HCT116 (cell line): ENCODE measurements around the gene SEPTIN8. TPM values are rescaled to one million over a fixed set of nuclear protein-coding genes. Genes with fewer than 3 reads are reported as not detected.

Experiments
- ATAC-seq: fragments of 200-7000 bp; cut with Tn5 transposase; 2 replicates; pipeline ENCODE4 v1.9.1; 2020; ENCODE audit warnings: mild to moderate bottlenecking, moderate library complexity
- BruUV-seq: library from RNA; stranded (reverse); fragments of 400-500 nt; replicated peaks from 2 replicates; lab custom pipeline; 2021; lab: Mats Ljungman, UMichigan
- CTCF ChIA-PET: fragments of 300-600 bp; sonication (Branson Sonifier 250); formaldehyde crosslinking; loops from one replicate; lab custom pipeline; 2021; ENCODE audit warnings: antibody characterized with exemption; lab: Charles Lee
- POLR2A ChIA-PET: fragments of 300-600, 350-600 bp; sonication (Branson Sonifier 250); formaldehyde crosslinking; loops from one replicate; lab custom pipeline; 2021; ENCODE audit warnings: antibody characterized with exemption; lab: Charles Lee
- RAD21 ChIA-PET, 2 experiments: fragments of 300-600 bp; sonication (Branson Sonifier 250); formaldehyde crosslinking; loops; one replicate each; lab custom pipeline; 2023; ENCODE audit warnings: low total read pairs in 2 of 2; ENCODE audit not compliant: uncharacterized antibody in 2 of 2, unreplicated experiment in 2 of 2, low non-redundant PET in 1 of 2; lab: Charles Lee
- DNase-seq: peaks from one replicate; pipeline ENCODE4 v3.0.0-alpha.2; 2010; ENCODE audit warnings: low read depth, low spot score
- H2AFZ ChIP-seq: fragments of 200-600 bp; shearing (Covaris generic), sonication (generic); 2 replicates; pipeline ENCODE4 v1.6.1; 2017; ENCODE audit warnings: low read depth, mixed run types, mixed read lengths, antibody characterized with exemption, low read length; ENCODE audit not compliant: poor library complexity, severe bottlenecking
- H3K27ac ChIP-seq: 2 replicates; pipeline ENCODE4 v1.5.1; 2012; ENCODE audit warnings: low read depth, low read length
- H3K27me3 ChIP-seq: fragments of 200-600 bp; sonication (generic); 2 replicates; pipeline ENCODE4 v1.6.1; 2016; ENCODE audit warnings: mixed run types, low read length, mixed read lengths; ENCODE audit not compliant: insufficient read depth
- H3K36me3 ChIP-seq, 2 experiments: fragments of 200-500 bp in 1 of 2; fragments of 200-600 bp in 1 of 2; sonication (Bioruptor generic) in 1 of 2; sonication (generic) in 1 of 2; 2 replicates each; pipeline versions ENCODE4 v1.5.1 to v1.6.1; 2014 to 2016; ENCODE audit warnings: low read length in 2 of 2, inconsistent platforms in 1 of 2, mixed read lengths in 1 of 2, mixed run types in 1 of 2; ENCODE audit not compliant: insufficient read depth in 2 of 2, control insufficient read depth in 1 of 2
- H3K4me1 ChIP-seq, 2 experiments: fragments of 200-600 bp in 1 of 2; sonication (generic) in 1 of 2; 2 replicates each; pipeline versions ENCODE4 v1.5.1 to v1.6.1; 2012 to 2017; ENCODE audit warnings: low read length in 2 of 2, inconsistent platforms in 1 of 2, mild to moderate bottlenecking in 1 of 2, mixed read lengths in 1 of 2, mixed run types in 1 of 2, moderate library complexity in 1 of 2; ENCODE audit not compliant: insufficient read depth in 2 of 2, control insufficient read depth in 1 of 2
- H3K4me2 ChIP-seq: fragments of 200-600 bp; sonication (generic); 2 replicates; pipeline ENCODE4 v1.6.1; 2017; ENCODE audit warnings: mixed run types, low read length, mixed read lengths
- H3K4me3 ChIP-seq, 2 experiments: fragments of 200-600 bp in 1 of 2; sonication (generic) in 1 of 2; replicated peaks in 1 of 2; 2 replicates each; pipeline ENCODE4 v1.5.1; 2011 to 2016; ENCODE audit warnings: low read length in 2 of 2, control low read depth in 1 of 2, low read depth in 1 of 2, mild to moderate bottlenecking in 1 of 2, mixed read lengths in 1 of 2, mixed run types in 1 of 2
- H3K79me2 ChIP-seq: fragments of 200-600 bp; sonication (generic); 2 replicates; pipeline ENCODE4 v1.6.1; 2017; ENCODE audit warnings: mild to moderate bottlenecking, mixed run types, low read length, moderate library complexity, mixed read lengths; ENCODE audit not compliant: insufficient read depth
- H3K9ac ChIP-seq: fragments of 200-600 bp; sonication (generic); 2 replicates; pipeline ENCODE4 v1.6.1; 2016; ENCODE audit warnings: low read length, mixed read lengths
- H3K9me2 ChIP-seq: fragments of 200-600 bp; sonication (generic), shearing (Covaris generic); 2 replicates; pipeline ENCODE4 v1.6.1; 2017; ENCODE audit warnings: mixed run types, mild to moderate bottlenecking, moderate library complexity; ENCODE audit not compliant: insufficient read depth
- H3K9me3 ChIP-seq, 2 experiments: fragments of 200-500 bp in 1 of 2; fragments of 200-600 bp in 1 of 2; sonication (Bioruptor generic) in 1 of 2; sonication (generic) in 1 of 2; 2 replicates each; pipeline ENCODE4 v1.6.1; 2014 to 2017; ENCODE audit warnings: low read length in 2 of 2, mixed read lengths in 2 of 2, inconsistent platforms in 1 of 2, low read depth in 1 of 2, mild to moderate bottlenecking in 1 of 2, mixed run types in 1 of 2, moderate library complexity in 1 of 2; ENCODE audit not compliant: control insufficient read depth in 1 of 2, insufficient read depth in 1 of 2
- H4K20me1 ChIP-seq: fragments of 200-600 bp; sonication (generic), shearing (Covaris generic); 2 replicates; pipeline ENCODE4 v1.6.1; 2017; ENCODE audit warnings: mixed run types, mild to moderate bottlenecking, moderate library complexity; ENCODE audit not compliant: insufficient read depth
- CBX3 ChIP-seq: IDR thresholded peaks from 2 replicates; pipeline ENCODE4 v1.6.1; 2012; ENCODE audit warnings: low read depth
- RAD21 ChIP-seq: IDR thresholded peaks from 2 replicates; pipeline ENCODE4 v1.6.1; 2012; ENCODE audit warnings: low read depth, mild to moderate bottlenecking
- ZNF274 ChIP-seq: fragments of 200-500 bp; sonication (Bioruptor generic); IDR thresholded peaks from 2 replicates; pipeline ENCODE4 v1.6.1; 2014; ENCODE audit warnings: mild to moderate bottlenecking, low read depth, low read length, inconsistent platforms
- intact Hi-C: fragments of 100-400 bp; cut with micrococcal nuclease; formaldehyde crosslinking; loops from 2 replicates; pipeline ENCODE4 v1.10.0; 2022
- total RNA-seq: library from RNA; stranded (reverse); gene quantifications from one replicate; pipeline ENCODE4 v1.2.1, GENCODE V29; 2021; ENCODE audit not compliant: unreplicated experiment
- TF ChIP-seq, protein P1 (sequence below), 3 experiments: fragments of 200-600 bp in 1 of 3; sonication (generic) in 1 of 3; IDR thresholded peaks in 2 of 3; conservative IDR thresholded peaks in 1 of 3; 2 replicates each; pipeline ENCODE4 v1.5.1; 2012 to 2017; ENCODE audit warnings: low read depth in 2 of 3, low read length in 2 of 3, antibody characterized with exemption in 1 of 3, borderline replicate concordance in 1 of 3, control low read depth in 1 of 3, mild to moderate bottlenecking in 1 of 3, mixed read lengths in 1 of 3, mixed run types in 1 of 3, moderate library complexity in 1 of 3; ENCODE audit not compliant: insufficient read depth in 1 of 3

The SEPTIN8 gene
- total RNA-seq, 1 experiment from 2014 or later, result 34.6 TPM

DNA sequence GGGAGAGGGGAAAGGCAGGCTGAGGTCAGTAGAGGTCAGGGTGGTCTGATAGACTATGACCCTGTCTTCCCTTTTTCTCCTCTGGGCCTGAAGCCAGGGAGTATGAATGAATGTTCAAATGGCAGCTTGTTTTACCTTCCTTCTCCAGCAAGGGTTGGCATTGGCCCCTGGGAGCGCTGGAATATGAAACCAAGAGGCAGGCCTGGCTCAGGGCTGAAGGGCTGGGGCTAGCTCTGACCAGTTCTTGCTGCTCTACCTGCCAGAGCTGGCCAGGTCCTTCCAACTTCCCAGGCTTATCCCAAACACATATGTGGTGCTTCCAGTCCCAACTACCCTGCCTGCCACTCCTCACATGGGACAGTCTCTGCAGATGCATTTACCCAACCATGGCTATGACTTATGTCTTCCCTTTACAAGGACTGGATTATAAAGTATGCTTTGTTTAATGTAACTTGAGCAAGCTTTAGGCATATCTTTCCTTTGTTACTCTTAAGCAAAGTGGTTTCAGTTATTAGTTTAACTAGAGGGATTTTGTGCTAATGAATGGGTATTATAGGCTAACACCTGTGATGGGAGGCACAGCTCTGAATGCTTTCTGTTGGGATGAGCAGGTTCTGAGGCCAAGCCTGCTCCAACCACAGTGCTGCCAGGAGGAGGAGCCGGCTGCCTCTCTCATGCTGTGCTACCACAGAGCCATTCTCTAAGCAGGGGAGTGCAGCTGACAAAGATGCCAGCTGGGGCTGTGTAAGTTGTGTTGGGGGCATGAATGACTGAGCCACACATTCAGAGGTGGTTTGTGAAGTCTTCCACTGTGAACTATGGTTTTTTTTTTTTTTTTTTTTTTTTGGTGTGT, 23.7 kb downstream of the SEPTIN8 start:
- POLR2A ChIA-PET, result interaction anchor here (1.1 kb wide), 1 partner anchor 23 kb away, joined by 3 read pairs; no protein-coding TSS in a partner anchor

More for the DNA sequence above, 23.7 kb downstream of the SEPTIN8 start:
- Histone ChIP-seq H3K4me1 (no peaks in the 10 kb centered on the region), H3K36me3 (peaks cover 3% of the 10 kb centered on the region in 2 experiments; a peak in 1 of 4 replicates), H3K4me3 (no peak overlapping the region), H2AFZ (no peak overlapping the region), H3K9me2 (no peaks in the 10 kb centered on the region), H3K4me2 (no peak overlapping the region; the same call in 1 of the 2 replicates), H3K27me3 (no peaks in the 10 kb centered on the region), H3K9me3 (no peaks in the 10 kb centered on the region), H3K9ac (no peak overlapping the region), H3K27ac (no peak overlapping the region), H4K20me1 (no peaks in the 10 kb centered on the region), H3K79me2 (no peaks in the 10 kb centered on the region)
- RAD21 ChIA-PET, result interaction anchor here (0.7 kb wide), 3 partner anchors 70 to 444 kb away, joined by 3 to 5 read pairs (median 4); no protein-coding TSS in a partner anchor
- DNase-seq (no peak), ATAC-seq (peak; percentile 77)
- TF ChIP-seq CBX3, result no peak
- peak; percentile 47 for TF ChIP-seq RAD21
- TF ChIP-seq ZNF274, result no peak
- TF ChIP-seq, protein P1, sequence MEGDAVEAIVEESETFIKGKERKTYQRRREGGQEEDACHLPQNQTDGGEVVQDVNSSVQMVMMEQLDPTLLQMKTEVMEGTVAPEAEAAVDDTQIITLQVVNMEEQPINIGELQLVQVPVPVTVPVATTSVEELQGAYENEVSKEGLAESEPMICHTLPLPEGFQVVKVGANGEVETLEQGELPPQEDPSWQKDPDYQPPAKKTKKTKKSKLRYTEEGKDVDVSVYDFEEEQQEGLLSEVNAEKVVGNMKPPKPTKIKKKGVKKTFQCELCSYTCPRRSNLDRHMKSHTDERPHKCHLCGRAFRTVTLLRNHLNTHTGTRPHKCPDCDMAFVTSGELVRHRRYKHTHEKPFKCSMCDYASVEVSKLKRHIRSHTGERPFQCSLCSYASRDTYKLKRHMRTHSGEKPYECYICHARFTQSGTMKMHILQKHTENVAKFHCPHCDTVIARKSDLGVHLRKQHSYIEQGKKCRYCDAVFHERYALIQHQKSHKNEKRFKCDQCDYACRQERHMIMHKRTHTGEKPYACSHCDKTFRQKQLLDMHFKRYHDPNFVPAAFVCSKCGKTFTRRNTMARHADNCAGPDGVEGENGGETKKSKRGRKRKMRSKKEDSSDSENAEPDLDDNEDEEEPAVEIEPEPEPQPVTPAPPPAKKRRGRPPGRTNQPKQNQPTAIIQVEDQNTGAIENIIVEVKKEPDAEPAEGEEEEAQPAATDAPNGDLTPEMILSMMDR (IDR thresholded peaks at IDR 0.05 in 2 of 3, conservative IDR thresholded peaks at IDR 0.05 in 1 of 3; ENCODE audit: borderline replicate concordance in 1 of 3, insufficient read depth in 1 of 3, low read depth in 2 of 3, low read length in 2 of 3), result peak in 1 of 3 experiments; percentile 20; a peak in 1 of 6 replicates
- BruUV-seq, result no TSS peak
- CTCF ChIA-PET, result interaction anchor here (2.0 to 2.8 kb wide), 2 partner anchors 16 to 67 kb away, joined by 8 to 10 read pairs; partner anchors contain the start of gene KIF3A
- intact Hi-C loops, result loop anchor here (2.0 kb wide), 1 partner anchor 67 kb away; no protein-coding TSS in a partner anchor
